HG02610 (cell line): Measurements from ENCODE around the gene IDH3G.
"Not testable (repeated sequence)": the region's sequence is repeated elsewhere in the genome, so short reads cannot be mapped to it uniquely, and the experiment has no call there.

Source experiments
- ATAC-seq: cut with Tn5 transposase; IDR thresholded peaks from one replicate; pipeline ENCODE4 v1.9.1; 2021; ENCODE audit warnings: mild to moderate bottlenecking, moderate library complexity; ENCODE audit not compliant: unreplicated experiment

IDH3G gene

GRCh38 chrX:153763298-153763932 lies 30.8 kb downstream of the IDH3G start:
- ATAC-seq: no peak

GRCh38 chrX:153762626-153763173 lies 31.5 kb downstream of the IDH3G start:
- no peak for ATAC-seq

GRCh38 chrX:153761863-153762262 lies 32.3 kb downstream of the IDH3G start:
- ATAC-seq: no peak

- no peak for ATAC-seq
Measured at GRCh38 chrX:153755136-153755535, 39.0 kb downstream of the IDH3G start.

- ATAC-seq: no peak
Measured at GRCh38 chrX:153750127-153750774, 43.9 kb downstream of the IDH3G start.

- ATAC-seq: not testable (repeated sequence)
Measured at GRCh38 chrX:153749017-153749416, 45.2 kb downstream of the IDH3G start.

GRCh38 chrX:153746991-153747390 lies 47.2 kb downstream of the IDH3G start:
- ATAC-seq: not testable (repeated sequence)

- no peak for ATAC-seq
Measured at GRCh38 chrX:153746359-153746758, 47.8 kb downstream of the IDH3G start.

GRCh38 chrX:153745067-153745433 lies 49.1 kb downstream of the IDH3G start:
- ATAC-seq: not testable (repeated sequence)

GRCh38 chrX:153744210-153745066 lies 49.7 kb downstream of the IDH3G start:
- no peak for ATAC-seq

- not testable (repeated sequence) for ATAC-seq
Measured at GRCh38 chrX:153743468-153744209, 50.5 kb downstream of the IDH3G start.

- not testable (repeated sequence) for ATAC-seq
Measured at GRCh38 chrX:153742796-153743467, 51.2 kb downstream of the IDH3G start.

GRCh38 chrX:153742111-153742510 lies 52.1 kb downstream of the IDH3G start:
- ATAC-seq: not testable (repeated sequence)

GRCh38 chrX:153741446-153741845 lies 52.7 kb downstream of the IDH3G start:
- ATAC-seq: no peak

GRCh38 chrX:153740631-153741222 lies 53.4 kb downstream of the IDH3G start:
- ATAC-seq: no peak

- no peak for ATAC-seq
Measured at GRCh38 chrX:153739754-153740486, 54.3 kb downstream of the IDH3G start.

GRCh38 chrX:153738056-153738605 lies 56.0 kb downstream of the IDH3G start:
- no peak for ATAC-seq

GRCh38 chrX:153736871-153737441 lies 57.2 kb downstream of the IDH3G start:
- no peak for ATAC-seq
